HG03175 (cell line): Measurements from ENCODE around the gene LY6G5B.
A peak's percentile ranks its signal among the peaks of the same experiment; 100 is the strongest.
"Not testable (repeated sequence)": the region's sequence is repeated elsewhere in the genome, so short reads cannot be mapped to it uniquely, and the experiment has no call there.

Experiments used
- ATAC-seq: cut with Tn5 transposase; IDR thresholded peaks from one replicate; pipeline ENCODE4 v1.9.1; 2021; ENCODE audit warnings: mild to moderate bottlenecking, moderate library complexity; ENCODE audit not compliant: unreplicated experiment

The LY6G5B gene

GRCh38 chr6:31690231-31691077 is 20.7 kb downstream of the LY6G5B start:
- no peak for ATAC-seq

GRCh38 chr6:31691078-31691463 is 21.3 kb downstream of the LY6G5B start:
- ATAC-seq: no peak

GRCh38 chr6:31691564-31692108 is 21.9 kb downstream of the LY6G5B start:
- no peak for ATAC-seq

GRCh38 chr6:31692353-31692752 is 22.6 kb downstream of the LY6G5B start:
- ATAC-seq: no peak

GRCh38 chr6:31692886-31693285 is 23.1 kb downstream of the LY6G5B start:
- no peak for ATAC-seq

GRCh38 chr6:31693535-31693934 is 23.8 kb downstream of the LY6G5B start:
- no peak for ATAC-seq

GRCh38 chr6:31697555-31697954 is 27.8 kb downstream of the LY6G5B start:
- no peak for ATAC-seq

GRCh38 chr6:31700740-31701401 is 31.1 kb downstream of the LY6G5B start:
- ATAC-seq: no peak

GRCh38 chr6:31701666-31702404 is 32.1 kb downstream of the LY6G5B start:
- no peak for ATAC-seq

- ATAC-seq: no peak
Measured at GRCh38 chr6:31702405-31702818, 32.6 kb downstream of the LY6G5B start.

- peak; percentile 84 for ATAC-seq
Measured at GRCh38 chr6:31702819-31703716, 33.3 kb downstream of the LY6G5B start, which contains the start of gene ABHD16A. TSS of gene ABHD16A (minus strand) at chr6:31703324. CDS start at chr6:31703281, 43 bp downstream.

- ATAC-seq: no peak
Measured at GRCh38 chr6:31705931-31706330, 36.2 kb downstream of the LY6G5B start.

GRCh38 chr6:31706599-31706998 is 36.8 kb downstream of the LY6G5B start, which contains the start of gene LY6G6F:
TSS of gene LY6G6F (plus strand) at chr6:31706866. CDS start at chr6:31706907, 41 bp downstream.
- ATAC-seq: no peak

- no peak for ATAC-seq
Measured at GRCh38 chr6:31707701-31708100, 37.9 kb downstream of the LY6G5B start.

- no peak for ATAC-seq
Measured at GRCh38 chr6:31708224-31708623, 38.4 kb downstream of the LY6G5B start.

- not testable (repeated sequence) for ATAC-seq
Measured at GRCh38 chr6:31709157-31709556, 39.4 kb downstream of the LY6G5B start.

GRCh38 chr6:31710523-31711219 is 40.9 kb downstream of the LY6G5B start:
- no peak for ATAC-seq

- no peak for ATAC-seq
Measured at GRCh38 chr6:31711233-31711632, 41.5 kb downstream of the LY6G5B start.

- no peak for ATAC-seq
Measured at GRCh38 chr6:31712296-31712695, 42.5 kb downstream of the LY6G5B start.
